Gastrocnemius medialis (tissue), 4 donors: ENCODE measurements around the gene UNK.

Experiments
- POLR2A ChIP-seq, 2 donors: fragments of 450-650 bp; IDR thresholded peaks; one replicate each; pipeline ENCODE4 v1.6.1; 2017; ENCODE audit warnings: antibody characterized with exemption in 2 of 2, mild to moderate bottlenecking in 2 of 2, moderate library complexity in 2 of 2
- TF ChIP-seq, protein P1 (sequence below), 5 experiments: fragments of 450-650 bp in 3 of 5; fragments of 200-600 bp in 2 of 5; sonication (generic) in 2 of 5; IDR thresholded peaks in 4 of 5; conservative IDR thresholded peaks in 1 of 5; 1 replicate in 4 of 5; 2 replicates in 1 of 5; pipeline ENCODE4 v1.5.1; 2016 to 2019; ENCODE audit warnings: antibody characterized with exemption in 5 of 5, mild to moderate bottlenecking in 3 of 5, moderate library complexity in 3 of 5

DNA sequence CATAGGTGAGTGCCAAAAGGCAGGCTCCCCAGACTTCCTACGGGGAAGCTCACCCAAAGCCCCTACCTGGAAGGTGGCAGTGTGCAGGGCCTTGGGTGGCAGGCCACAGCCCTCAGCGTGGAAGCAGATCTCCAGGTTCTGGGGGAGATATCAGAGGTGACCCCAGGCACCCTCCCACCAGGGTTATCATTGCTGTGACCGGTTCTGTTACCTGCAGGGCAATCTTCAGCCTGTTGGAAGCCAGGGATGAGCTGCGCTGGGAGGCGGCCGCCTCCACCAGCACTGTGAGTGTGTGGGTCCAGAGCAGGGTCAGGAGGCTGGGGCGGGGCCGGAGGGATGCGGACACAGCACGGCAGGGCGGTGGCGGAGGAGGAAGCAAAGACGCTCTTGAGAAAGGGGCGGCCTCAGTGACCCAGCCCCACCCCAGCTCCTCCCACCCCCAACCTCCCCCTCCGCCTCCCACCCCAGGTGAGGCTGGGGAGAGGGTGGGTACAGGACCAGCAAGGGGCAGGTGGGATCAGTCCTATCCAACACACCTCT lies 46.5 kb downstream of the UNK start:
- TF ChIP-seq, protein P1, sequence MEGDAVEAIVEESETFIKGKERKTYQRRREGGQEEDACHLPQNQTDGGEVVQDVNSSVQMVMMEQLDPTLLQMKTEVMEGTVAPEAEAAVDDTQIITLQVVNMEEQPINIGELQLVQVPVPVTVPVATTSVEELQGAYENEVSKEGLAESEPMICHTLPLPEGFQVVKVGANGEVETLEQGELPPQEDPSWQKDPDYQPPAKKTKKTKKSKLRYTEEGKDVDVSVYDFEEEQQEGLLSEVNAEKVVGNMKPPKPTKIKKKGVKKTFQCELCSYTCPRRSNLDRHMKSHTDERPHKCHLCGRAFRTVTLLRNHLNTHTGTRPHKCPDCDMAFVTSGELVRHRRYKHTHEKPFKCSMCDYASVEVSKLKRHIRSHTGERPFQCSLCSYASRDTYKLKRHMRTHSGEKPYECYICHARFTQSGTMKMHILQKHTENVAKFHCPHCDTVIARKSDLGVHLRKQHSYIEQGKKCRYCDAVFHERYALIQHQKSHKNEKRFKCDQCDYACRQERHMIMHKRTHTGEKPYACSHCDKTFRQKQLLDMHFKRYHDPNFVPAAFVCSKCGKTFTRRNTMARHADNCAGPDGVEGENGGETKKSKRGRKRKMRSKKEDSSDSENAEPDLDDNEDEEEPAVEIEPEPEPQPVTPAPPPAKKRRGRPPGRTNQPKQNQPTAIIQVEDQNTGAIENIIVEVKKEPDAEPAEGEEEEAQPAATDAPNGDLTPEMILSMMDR (IDR thresholded peaks at IDR 0.05 in 4 of 5, conservative IDR thresholded peaks at IDR 0.05 in 1 of 5): no peak
- TF ChIP-seq POLR2A (IDR thresholded peaks at IDR 0.05): no peak
